ENCODE measurements around the gene COPS4.
A peak's percentile ranks its signal among the peaks of the same experiment; 100 is the strongest.

Gene COPS4

GRCh38 chr4:83112231-83112630 is 77.2 kb downstream of the COPS4 start:
- Histone ChIP-seq H3K27ac (peak overlapping the region; percentile 91), H3K4me3 (ENCODE audit: low read depth in 1 of 2, low read length in 1 of 2) (peak overlapping the region; percentile 33 to 73), H3K36me3 (no peaks in the 10 kb centered on the region), H3K9me3 (no peaks in the 10 kb centered on the region), H3K27me3 (no peaks in the 10 kb centered on the region), H3K4me1 (ENCODE audit: control insufficient read depth in 1 of 2, insufficient read depth in 1 of 2, low read depth in 1 of 2, low read length in 1 of 2) (peaks cover 79 to 89% of the 10 kb centered on the region in 2 experiments)
- TF ChIP-seq CTCF (IDR thresholded peaks at IDR 0.05), result no peak

GRCh38 chr4:83112678-83113428 is 77.9 kb downstream of the COPS4 start:
- no peaks in the 10 kb centered on the region for H3K27me3 ChIP-seq
- no peak for TF ChIP-seq CTCF (IDR thresholded peaks at IDR 0.05)
- peak overlapping the region; percentile 33 to 73 for H3K4me3 ChIP-seq (ENCODE audit: low read depth in 1 of 2, low read length in 1 of 2)
- peak overlapping the region; percentile 91 for H3K27ac ChIP-seq
- H3K4me1 ChIP-seq (ENCODE audit: control insufficient read depth in 1 of 2, insufficient read depth in 1 of 2, low read depth in 1 of 2, low read length in 1 of 2), result peaks cover 82 to 92% of the 10 kb centered on the region in 2 experiments
- H3K36me3 ChIP-seq, result no peaks in the 10 kb centered on the region
- H3K9me3 ChIP-seq, result no peaks in the 10 kb centered on the region

GRCh38 chr4:83113429-83113786 is 78.4 kb downstream of the COPS4 start:
- peak overlapping the region; percentile 91 for H3K27ac ChIP-seq
- TF ChIP-seq CTCF (IDR thresholded peaks at IDR 0.05), result no peak
- H3K27me3 ChIP-seq, result no peaks in the 10 kb centered on the region
- peaks cover 83 to 92% of the 10 kb centered on the region in 2 experiments for H3K4me1 ChIP-seq (ENCODE audit: control insufficient read depth in 1 of 2, insufficient read depth in 1 of 2, low read depth in 1 of 2, low read length in 1 of 2)
- no peaks in the 10 kb centered on the region for H3K9me3 ChIP-seq
- peak overlapping the region; percentile 33 to 73 for H3K4me3 ChIP-seq (ENCODE audit: low read depth in 1 of 2, low read length in 1 of 2)
- no peaks in the 10 kb centered on the region for H3K36me3 ChIP-seq

- TF ChIP-seq CTCF (IDR thresholded peaks at IDR 0.05), result no peak
- H3K4me3 ChIP-seq (ENCODE audit: low read depth in 1 of 2, low read length in 1 of 2), result peak within 1 kb of the TSS; percentile 33 to 73
- peak within 1 kb of the TSS; percentile 91 for H3K27ac ChIP-seq
Observed at GRCh38 chr4:83114576-83114975, 79.6 kb downstream of the COPS4 start, which contains the start of gene PLAC8. PLAC8 (minus strand) TSS chr4:83114729; CDS start chr4:83107921, 6,808 bp downstream.

GRCh38 chr4:83115000-83115399 is 80.0 kb downstream of the COPS4 start:
- H3K36me3 ChIP-seq, result no peaks in the 10 kb centered on the region
- no peaks in the 10 kb centered on the region for H3K27me3 ChIP-seq
- no peak for TF ChIP-seq CTCF (IDR thresholded peaks at IDR 0.05)
- peaks cover 89 to 98% of the 10 kb centered on the region in 2 experiments for H3K4me1 ChIP-seq (ENCODE audit: control insufficient read depth in 1 of 2, insufficient read depth in 1 of 2, low read depth in 1 of 2, low read length in 1 of 2)
- peak overlapping the region; percentile 91 for H3K27ac ChIP-seq
- peak overlapping the region in 1 of 2 experiments; percentile 15 for H3K4me3 ChIP-seq (ENCODE audit: low read depth in 1 of 2, low read length in 1 of 2)
- no peaks in the 10 kb centered on the region for H3K9me3 ChIP-seq

More at GRCh38 chr4:83114576-83114975, 79.6 kb downstream of the COPS4 start, which contains the start of gene PLAC8:
- Histone ChIP-seq H3K4me1 (ENCODE audit: control insufficient read depth in 1 of 2, insufficient read depth in 1 of 2, low read depth in 1 of 2, low read length in 1 of 2) (peaks cover 85 to 94% of the 10 kb centered on the region in 2 experiments), H3K9me3 (no peaks in the 10 kb centered on the region), H3K36me3 (no peaks in the 10 kb centered on the region), H3K27me3 (no peaks in the 10 kb centered on the region)

Data from neutrophil (primary cell).